Activated CD4-positive, CD25-positive, alpha-beta regulatory T cell treated with anti-CD3 and anti-CD28 coated beads, Interleukin-2, amount 50 U/mL, for 72 hours (primary cell): ENCODE measurements around the gene SCN3A.

ENCODE experiments used
- DNase-seq: peaks from one replicate; pipeline ENCODE4 v3.0.0; 2021

SCN3A gene

GRCh38 chr2:165203689-165204559, at the start of gene SCN3A:
Gene SCN3A (minus strand): TSS chr2:165204050. CDS start chr2:165176394, 27,656 bp downstream.
- no peak for DNase-seq

GRCh38 chr2:165253178-165253577, 49.3 kb upstream of the SCN3A start:
- DNase-seq: no peak

GRCh38 chr2:165251366-165251765, 47.5 kb upstream of the SCN3A start:
- no peak for DNase-seq

- DNase-seq: no peak
Observed at GRCh38 chr2:165248238-165248637, 44.4 kb upstream of the SCN3A start.

- no peak for DNase-seq
Observed at GRCh38 chr2:165245081-165245793, 41.4 kb upstream of the SCN3A start.

GRCh38 chr2:165240916-165241315, 37.1 kb upstream of the SCN3A start:
- no peak for DNase-seq

- no peak for DNase-seq
Observed at GRCh38 chr2:165239856-165240515, 36.1 kb upstream of the SCN3A start.

GRCh38 chr2:165239230-165239629, 35.4 kb upstream of the SCN3A start, which contains the start of gene SCN2A:
Gene SCN2A (plus strand): TSS chr2:165239414. CDS start chr2:165295824, 56,410 bp downstream.
- no peak for DNase-seq

- no peak for DNase-seq
Observed at GRCh38 chr2:165238295-165238694, 34.4 kb upstream of the SCN3A start.

GRCh38 chr2:165237056-165237455, 33.2 kb upstream of the SCN3A start:
- DNase-seq: no peak

- DNase-seq: no peak
Observed at GRCh38 chr2:165227571-165227970, 23.7 kb upstream of the SCN3A start.

GRCh38 chr2:165224941-165225340, 21.1 kb upstream of the SCN3A start:
- DNase-seq: no peak

GRCh38 chr2:165219481-165219880, 15.6 kb upstream of the SCN3A start:
- DNase-seq: no peak

- no peak for DNase-seq
Observed at GRCh38 chr2:165214093-165214492, 10.2 kb upstream of the SCN3A start.

GRCh38 chr2:165208094-165208493, 4.2 kb upstream of the SCN3A start:
- no peak for DNase-seq

GRCh38 chr2:165205865-165206264, 2.0 kb upstream of the SCN3A start:
- no peak for DNase-seq

GRCh38 chr2:165202239-165202638, 1.6 kb downstream of the SCN3A start:
- DNase-seq: no peak

- no peak for DNase-seq
Observed at GRCh38 chr2:165198181-165198580, 5.7 kb downstream of the SCN3A start.

- no peak for DNase-seq
Observed at GRCh38 chr2:165197346-165197745, 6.5 kb downstream of the SCN3A start.

GRCh38 chr2:165196411-165196810, 7.4 kb downstream of the SCN3A start:
- no peak for DNase-seq

- no peak for DNase-seq
Observed at GRCh38 chr2:165193178-165193777, 10.6 kb downstream of the SCN3A start.

GRCh38 chr2:165192729-165193128, 11.1 kb downstream of the SCN3A start:
- no peak for DNase-seq

- no peak for DNase-seq
Observed at GRCh38 chr2:165191096-165191728, 12.6 kb downstream of the SCN3A start.
